Measurements from ENCODE around the gene TMED8. TPM values are rescaled to one million over a fixed set of nuclear protein-coding genes. Genes with fewer than 3 reads are reported as not detected.

Gene TMED8
- total RNA-seq, 1 donor = 13.0 TPM

DNA sequence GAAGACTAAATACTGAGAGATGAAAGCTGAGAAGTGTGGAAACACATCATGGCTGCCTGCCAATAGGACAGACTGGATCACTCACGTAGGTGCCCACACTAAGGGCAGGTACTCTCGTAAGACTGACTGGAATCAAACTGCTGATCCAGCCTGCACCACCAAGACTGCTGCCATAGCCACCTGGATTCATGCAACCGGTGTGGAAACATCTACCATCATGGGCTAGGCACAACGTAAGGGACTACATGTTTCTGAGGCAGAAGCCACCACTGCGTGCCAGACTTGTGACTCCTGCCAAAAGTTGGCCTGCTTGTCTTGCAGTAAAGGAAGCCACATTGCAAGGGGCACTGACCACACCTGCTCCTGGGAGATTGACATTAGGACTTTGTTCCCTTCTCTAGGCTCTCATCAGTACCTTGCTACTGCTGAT is 60.0 kb downstream of the TMED8 start:
- peaks cover 59% of the 10 kb centered on the region for H3K79me2 ChIP-seq (ENCODE audit: insufficient read depth, low read length)
- peaks cover 14% of the 10 kb centered on the region for H4K20me1 ChIP-seq (ENCODE audit: insufficient read depth, low read length)
- H3K27me3 ChIP-seq (ENCODE audit: insufficient read depth, low read length) = no peaks in the 10 kb centered on the region
- no peak overlapping the region for H3K27ac ChIP-seq (ENCODE audit: low read depth, low read length)
- DNase-seq (ENCODE audit: insufficient read length, low spot score, missing footprints) = no peak
- no peak overlapping the region for H2AFZ ChIP-seq (ENCODE audit: low read length)
- TF ChIP-seq, protein P1, sequence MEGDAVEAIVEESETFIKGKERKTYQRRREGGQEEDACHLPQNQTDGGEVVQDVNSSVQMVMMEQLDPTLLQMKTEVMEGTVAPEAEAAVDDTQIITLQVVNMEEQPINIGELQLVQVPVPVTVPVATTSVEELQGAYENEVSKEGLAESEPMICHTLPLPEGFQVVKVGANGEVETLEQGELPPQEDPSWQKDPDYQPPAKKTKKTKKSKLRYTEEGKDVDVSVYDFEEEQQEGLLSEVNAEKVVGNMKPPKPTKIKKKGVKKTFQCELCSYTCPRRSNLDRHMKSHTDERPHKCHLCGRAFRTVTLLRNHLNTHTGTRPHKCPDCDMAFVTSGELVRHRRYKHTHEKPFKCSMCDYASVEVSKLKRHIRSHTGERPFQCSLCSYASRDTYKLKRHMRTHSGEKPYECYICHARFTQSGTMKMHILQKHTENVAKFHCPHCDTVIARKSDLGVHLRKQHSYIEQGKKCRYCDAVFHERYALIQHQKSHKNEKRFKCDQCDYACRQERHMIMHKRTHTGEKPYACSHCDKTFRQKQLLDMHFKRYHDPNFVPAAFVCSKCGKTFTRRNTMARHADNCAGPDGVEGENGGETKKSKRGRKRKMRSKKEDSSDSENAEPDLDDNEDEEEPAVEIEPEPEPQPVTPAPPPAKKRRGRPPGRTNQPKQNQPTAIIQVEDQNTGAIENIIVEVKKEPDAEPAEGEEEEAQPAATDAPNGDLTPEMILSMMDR (IDR thresholded peaks at IDR 0.05; ENCODE audit: extremely low read depth, low read depth, low read length) = no peak
- no peak overlapping the region for H3K4me2 ChIP-seq (ENCODE audit: insufficient read depth, low read length)
- H3K4me3 ChIP-seq (ENCODE audit: insufficient read depth, low read length) = no peak overlapping the region
- peaks cover 21% of the 10 kb centered on the region for H3K4me1 ChIP-seq (ENCODE audit: insufficient read depth, low read length)
- no peaks in the 10 kb centered on the region for H3K36me3 ChIP-seq (ENCODE audit: insufficient read depth, low read length)
- no peaks in the 10 kb centered on the region for H3K9me3 ChIP-seq (ENCODE audit: low read depth, low read length)

DNA sequence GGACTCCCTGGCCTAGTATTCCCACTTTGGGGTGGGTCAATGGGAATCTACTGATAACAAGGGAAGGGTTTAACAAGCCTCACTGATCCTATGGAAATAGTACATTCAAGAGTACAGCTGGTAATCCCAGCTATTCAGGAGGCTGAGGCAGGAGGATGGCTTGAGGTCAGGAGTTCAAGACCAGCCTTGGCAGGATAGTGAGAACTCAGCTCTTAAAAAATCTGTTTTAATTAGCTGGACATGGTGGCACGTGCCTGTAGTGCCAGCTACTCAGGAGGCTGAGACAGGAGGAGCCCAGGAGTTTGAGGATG is 60.7 kb downstream of the TMED8 start:
- H4K20me1 ChIP-seq (ENCODE audit: insufficient read depth, low read length) = peaks cover 14% of the 10 kb centered on the region
- DNase-seq (ENCODE audit: insufficient read length, low spot score, missing footprints) = no peak
- peaks cover 65% of the 10 kb centered on the region for H3K79me2 ChIP-seq (ENCODE audit: insufficient read depth, low read length)
- no peak overlapping the region for H3K4me2 ChIP-seq (ENCODE audit: insufficient read depth, low read length)
- H3K36me3 ChIP-seq (ENCODE audit: insufficient read depth, low read length) = no peaks in the 10 kb centered on the region
- H3K9me3 ChIP-seq (ENCODE audit: low read depth, low read length) = no peaks in the 10 kb centered on the region
- TF ChIP-seq, protein P1 (IDR thresholded peaks at IDR 0.05; ENCODE audit: extremely low read depth, low read depth, low read length) = no peak
- no peaks in the 10 kb centered on the region for H3K27me3 ChIP-seq (ENCODE audit: insufficient read depth, low read length)
- peaks cover 19% of the 10 kb centered on the region for H3K4me1 ChIP-seq (ENCODE audit: insufficient read depth, low read length)
- H2AFZ ChIP-seq (ENCODE audit: low read length) = no peak overlapping the region
- H3K27ac ChIP-seq (ENCODE audit: low read depth, low read length) = no peak overlapping the region
- no peak overlapping the region for H3K4me3 ChIP-seq (ENCODE audit: insufficient read depth, low read length)

DNA sequence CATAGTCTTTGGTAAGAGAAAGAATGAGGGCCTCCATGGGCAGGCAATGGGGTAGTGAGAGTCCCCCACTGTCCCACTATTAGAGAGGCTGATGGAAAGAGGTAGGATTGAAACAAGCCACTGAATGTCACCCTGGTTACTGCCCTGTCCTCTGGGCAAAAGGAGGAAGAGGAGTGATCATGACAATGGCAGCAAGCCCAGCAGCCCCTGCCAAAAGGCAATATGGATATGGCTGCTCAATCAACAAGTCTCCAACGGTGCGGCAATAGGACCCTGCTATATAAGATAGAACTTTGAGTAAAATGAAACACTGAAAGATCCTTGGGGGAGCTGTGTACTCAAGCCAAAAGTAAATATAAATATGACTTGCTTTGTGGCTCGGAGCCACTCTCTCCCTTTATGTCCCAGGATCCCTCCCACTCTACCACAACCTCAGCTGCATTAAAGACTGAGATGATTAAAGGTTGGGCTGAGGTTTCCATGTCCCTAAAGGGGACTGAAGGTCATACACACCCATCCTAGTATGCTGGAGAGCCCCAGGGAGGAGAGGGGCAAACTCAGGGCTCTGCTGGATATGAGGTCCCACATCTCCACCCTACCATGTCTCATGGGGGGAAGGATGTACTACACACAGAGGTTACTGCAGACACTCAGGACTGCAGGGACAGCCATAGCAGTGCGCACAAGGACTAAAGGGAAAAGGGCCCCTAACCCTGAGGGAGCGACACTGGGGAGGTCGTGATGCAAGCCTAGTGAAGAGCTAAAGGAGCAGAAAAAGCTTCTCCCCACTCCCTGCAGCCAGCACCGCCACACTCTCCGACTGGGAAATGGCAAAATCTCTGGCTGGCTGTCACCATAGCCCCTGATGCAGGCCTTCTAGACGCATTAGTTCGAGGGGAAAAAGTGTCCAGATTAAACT is 62.1 kb downstream of the TMED8 start:
- Histone ChIP-seq H2AFZ (ENCODE audit: low read length) (no peak overlapping the region), H3K27me3 (ENCODE audit: insufficient read depth, low read length) (no peaks in the 10 kb centered on the region), H3K4me3 (ENCODE audit: insufficient read depth, low read length) (no peak overlapping the region), H3K79me2 (ENCODE audit: insufficient read depth, low read length) (peaks cover 61% of the 10 kb centered on the region), H4K20me1 (ENCODE audit: insufficient read depth, low read length) (peaks cover 14% of the 10 kb centered on the region), H3K4me1 (ENCODE audit: insufficient read depth, low read length) (peaks cover 16% of the 10 kb centered on the region), H3K36me3 (ENCODE audit: insufficient read depth, low read length) (no peaks in the 10 kb centered on the region), H3K4me2 (ENCODE audit: insufficient read depth, low read length) (no peak overlapping the region), H3K9me3 (ENCODE audit: low read depth, low read length) (no peaks in the 10 kb centered on the region), H3K27ac (ENCODE audit: low read depth, low read length) (peak overlapping the region; percentile 32)
- TF ChIP-seq, protein P1 (IDR thresholded peaks at IDR 0.05; ENCODE audit: extremely low read depth, low read depth, low read length) = no peak
- no peak for DNase-seq (ENCODE audit: insufficient read length, low spot score, missing footprints)

DNA sequence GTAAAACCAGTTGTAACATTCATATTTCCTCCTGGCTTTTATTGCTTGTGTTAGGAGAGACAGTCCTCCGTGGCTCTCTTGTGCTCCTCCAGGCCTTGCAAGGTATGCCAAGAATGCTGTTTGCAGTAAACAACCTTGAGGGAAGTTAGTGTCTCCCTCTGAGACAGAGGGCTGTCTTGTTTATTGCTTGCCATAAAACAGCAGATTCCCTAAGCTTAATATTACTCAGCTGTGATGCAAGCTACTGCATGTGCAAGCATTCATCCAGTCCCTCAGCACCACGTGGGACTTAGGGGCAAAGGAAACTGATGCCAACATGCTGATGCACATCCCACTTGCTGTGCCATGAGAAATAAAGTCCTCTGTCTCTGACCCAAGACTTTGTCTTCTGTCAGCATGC is 62.9 kb downstream of the TMED8 start:
- no peaks in the 10 kb centered on the region for H3K36me3 ChIP-seq (ENCODE audit: insufficient read depth, low read length)
- peaks cover 53% of the 10 kb centered on the region for H3K79me2 ChIP-seq (ENCODE audit: insufficient read depth, low read length)
- peaks cover 12% of the 10 kb centered on the region for H3K4me1 ChIP-seq (ENCODE audit: insufficient read depth, low read length)
- H2AFZ ChIP-seq (ENCODE audit: low read length) = no peak overlapping the region
- H3K9me3 ChIP-seq (ENCODE audit: low read depth, low read length) = no peaks in the 10 kb centered on the region
- H3K27me3 ChIP-seq (ENCODE audit: insufficient read depth, low read length) = no peaks in the 10 kb centered on the region
- DNase-seq (ENCODE audit: insufficient read length, low spot score, missing footprints) = peak; percentile 91
- no peak overlapping the region for H3K4me3 ChIP-seq (ENCODE audit: insufficient read depth, low read length)
- H3K4me2 ChIP-seq (ENCODE audit: insufficient read depth, low read length) = peak overlapping the region; percentile 20
- H3K27ac ChIP-seq (ENCODE audit: low read depth, low read length) = peak overlapping the region; percentile 32
- TF ChIP-seq, protein P1 (IDR thresholded peaks at IDR 0.05; ENCODE audit: extremely low read depth, low read depth, low read length) = no peak
- H4K20me1 ChIP-seq (ENCODE audit: insufficient read depth, low read length) = peaks cover 14% of the 10 kb centered on the region
